DMS153 treated with DMSO at 0.1 percent for 48 hours (cell line): ENCODE data around the gene KRTAP9-6.
"Not testable (repeated sequence)": the region's sequence is repeated elsewhere in the genome, so short reads cannot be mapped to it uniquely, and the experiment has no call there.

Source experiments
- DNase-seq: peaks from one replicate; lab custom pipeline; 2025; ENCODE audit not compliant: unreplicated experiment; lab: John Stamatoyannopoulos, UW

Gene KRTAP9-6

DNA sequence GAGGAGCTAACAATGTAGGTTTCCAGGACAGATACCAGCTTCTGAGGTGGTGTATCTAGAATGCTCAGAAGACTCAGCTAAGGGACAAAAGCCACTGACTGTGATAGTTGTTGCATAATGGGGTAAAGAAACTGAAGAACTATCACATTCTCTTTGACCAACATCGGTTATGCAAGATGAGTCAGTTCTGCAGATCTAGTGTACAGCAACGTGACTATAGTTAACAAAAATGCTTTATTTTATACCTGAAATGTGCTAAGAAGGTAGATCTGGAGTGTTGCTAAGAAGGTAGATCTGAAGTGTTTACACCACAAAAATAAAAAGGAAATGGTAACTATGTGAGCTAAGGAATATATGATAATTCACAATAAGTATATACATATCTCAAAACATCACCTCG lies 2.5 kb downstream of the KRTAP9-6 start:
- no peak for DNase-seq

- not testable (repeated sequence) for DNase-seq
Observed at GRCh38 chr17:41271323-41271722, 6.1 kb downstream of the KRTAP9-6 start.

- DNase-seq, result no peak
Observed at GRCh38 chr17:41271858-41272257, 6.7 kb downstream of the KRTAP9-6 start.

DNA sequence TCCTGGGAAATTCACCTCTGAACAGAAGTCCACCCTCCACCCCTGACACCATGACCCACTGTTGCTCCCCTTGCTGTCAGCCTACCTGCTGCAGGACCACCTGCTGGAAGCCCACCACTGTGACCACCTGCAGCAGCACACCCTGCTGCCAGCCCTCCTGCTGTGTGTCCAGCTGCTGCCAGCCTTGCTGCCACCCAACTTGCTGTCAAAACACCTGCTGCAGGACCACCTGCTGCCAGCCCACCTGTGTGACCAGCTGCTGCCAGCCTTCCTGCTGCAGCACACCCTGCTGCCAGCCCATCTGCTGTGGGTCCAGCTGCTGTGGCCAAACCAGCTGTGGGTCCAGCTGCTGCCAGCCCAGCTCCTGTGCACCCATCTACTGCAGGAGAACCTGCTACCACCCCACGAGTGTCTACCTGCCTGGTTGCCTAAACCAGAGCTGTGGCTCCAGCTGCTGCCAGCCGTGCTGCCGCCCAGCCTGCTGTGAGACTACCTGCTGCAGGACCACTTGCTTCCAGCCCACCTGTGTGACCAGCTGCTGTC lies 10.5 kb downstream of the KRTAP9-6 start, which contains the start of gene KRTAP9-7:
Gene KRTAP9-7 (plus strand): TSS at position 51 of the 543 bp plus-strand sequence. CDS start 0 bp downstream, at position 51.
- not testable (repeated sequence) for DNase-seq

- no peak for DNase-seq
Observed at GRCh38 chr17:41278176-41278955, 13.2 kb downstream of the KRTAP9-6 start.

GRCh38 chr17:41284043-41284442 lies 18.9 kb downstream of the KRTAP9-6 start:
- DNase-seq, result no peak

DNA sequence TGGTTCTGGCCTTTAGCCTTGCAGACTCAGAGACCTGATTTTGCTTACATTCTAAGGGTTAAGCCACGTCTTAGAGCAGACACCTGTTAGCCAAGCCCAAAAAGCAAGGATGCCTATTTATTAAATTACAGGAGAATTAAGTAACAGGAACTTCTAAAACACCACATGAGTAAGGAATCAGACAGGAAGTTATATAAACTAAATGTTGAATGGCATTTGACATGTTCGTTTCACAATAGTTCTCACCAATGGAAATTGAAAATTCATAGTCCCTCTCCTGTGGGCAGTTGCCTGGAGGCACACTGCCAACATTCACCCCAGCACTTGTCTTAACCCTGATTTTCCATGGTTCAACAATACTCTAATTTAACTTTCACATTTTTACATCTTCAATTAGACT lies 19.4 kb downstream of the KRTAP9-6 start:
- no peak for DNase-seq

GRCh38 chr17:41287050-41287449 lies 21.9 kb downstream of the KRTAP9-6 start:
- DNase-seq, result no peak

GRCh38 chr17:41294016-41294415 lies 28.8 kb downstream of the KRTAP9-6 start:
- DNase-seq, result no peak

DNA sequence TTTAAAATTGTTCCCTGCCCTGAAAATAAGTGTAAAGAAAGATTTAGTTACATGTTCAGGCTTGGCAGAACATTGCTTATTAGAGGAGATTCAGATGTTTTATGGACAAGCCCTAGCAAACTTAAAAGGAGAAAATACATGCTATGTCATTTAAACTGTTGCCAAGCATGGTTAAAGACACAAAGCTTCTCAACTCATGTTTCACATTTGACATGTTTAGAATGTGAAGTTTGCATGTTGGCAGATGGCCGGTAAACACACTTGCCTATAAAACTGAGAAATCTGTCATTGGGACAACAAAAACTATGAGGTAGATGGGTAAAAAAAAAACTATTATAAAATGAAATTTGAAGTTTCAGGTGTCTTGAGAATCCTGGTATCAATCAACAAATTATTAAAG lies 31.7 kb downstream of the KRTAP9-6 start:
- no peak for DNase-seq

GRCh38 chr17:41298458-41299135 lies 33.4 kb downstream of the KRTAP9-6 start:
- DNase-seq, result no peak

DNA sequence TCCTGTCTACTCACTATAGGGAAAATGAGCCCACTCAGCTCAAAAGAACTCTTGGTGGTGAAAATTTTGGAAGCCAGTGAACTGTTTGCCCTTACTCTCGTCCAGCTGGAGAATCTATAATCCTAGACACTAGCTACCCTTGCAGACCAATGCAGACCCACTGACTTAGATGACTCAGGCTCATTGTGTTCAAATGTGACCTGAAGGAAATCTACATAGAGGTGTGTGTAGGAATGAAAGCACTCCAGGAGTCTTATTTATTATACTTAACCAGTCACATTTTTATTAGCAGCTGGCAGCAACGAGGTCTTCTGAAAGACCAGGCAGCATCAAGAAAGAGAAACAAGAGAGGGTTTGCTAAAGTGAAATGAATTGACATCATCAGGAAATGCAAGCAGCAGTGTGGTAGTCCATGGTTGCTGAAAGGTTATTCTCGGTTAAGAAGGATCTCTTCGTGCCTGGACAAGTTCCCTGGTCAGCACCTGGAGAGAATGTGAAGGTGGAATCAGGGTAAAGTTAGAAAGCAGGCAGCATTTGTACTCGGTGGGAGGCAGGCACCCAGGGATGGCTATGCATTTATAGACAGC lies 36.1 kb downstream of the KRTAP9-6 start:
- DNase-seq, result no peak

DNA sequence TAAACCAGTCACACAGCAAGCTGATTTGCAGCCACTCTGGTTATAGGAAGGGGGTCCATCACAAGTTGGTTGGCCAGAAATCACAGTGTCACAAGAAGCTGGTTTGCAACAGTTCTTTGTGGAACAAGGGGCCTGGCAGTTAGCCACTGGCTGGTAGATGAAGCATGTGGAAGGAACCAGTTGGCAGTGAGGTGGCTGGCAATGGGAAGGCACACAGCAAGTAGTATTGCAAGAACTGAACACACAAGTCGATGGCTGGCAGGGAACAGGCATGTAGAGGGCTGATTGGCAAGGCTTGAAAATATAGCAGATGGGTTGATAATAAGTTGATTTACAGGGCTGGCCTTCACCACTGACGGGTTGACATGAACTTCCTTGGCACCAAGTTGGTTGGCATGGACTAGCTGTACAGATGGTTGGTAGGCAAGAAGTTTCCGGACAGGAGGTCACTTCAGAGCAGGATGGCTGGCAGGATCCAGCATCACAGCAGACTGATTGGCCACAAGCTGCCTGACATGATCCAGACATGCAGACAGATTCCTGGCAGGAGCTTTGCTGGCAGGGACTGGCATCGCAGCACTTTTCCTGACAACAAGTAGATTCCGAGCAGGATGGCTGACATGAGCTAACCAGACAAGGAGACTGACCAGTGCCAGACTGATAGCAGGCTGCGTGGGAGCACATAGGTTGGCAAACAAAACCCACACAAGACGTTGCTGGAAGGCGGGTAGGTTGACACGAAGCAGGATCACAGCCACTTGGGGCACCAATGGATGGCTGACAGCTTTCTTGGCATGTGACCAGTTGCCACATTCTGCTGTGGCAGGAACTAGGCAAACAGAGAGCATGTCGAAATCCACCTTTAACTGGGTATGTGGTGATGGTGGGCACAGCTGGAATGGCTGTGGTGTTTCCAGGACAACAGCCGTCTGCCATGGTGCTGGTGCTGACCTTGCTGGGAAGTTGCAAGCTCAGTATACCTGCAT lies 37.0 kb downstream of the KRTAP9-6 start, which contains the start of gene KRTAP29-1:
Gene KRTAP29-1 (minus strand): TSS at position 936 of the 986 bp plus-strand sequence. CDS start 0 bp downstream, at position 936.
- no peak for DNase-seq

- DNase-seq, result no peak
Observed at GRCh38 chr17:41302981-41303380, 37.8 kb downstream of the KRTAP9-6 start.

DNA sequence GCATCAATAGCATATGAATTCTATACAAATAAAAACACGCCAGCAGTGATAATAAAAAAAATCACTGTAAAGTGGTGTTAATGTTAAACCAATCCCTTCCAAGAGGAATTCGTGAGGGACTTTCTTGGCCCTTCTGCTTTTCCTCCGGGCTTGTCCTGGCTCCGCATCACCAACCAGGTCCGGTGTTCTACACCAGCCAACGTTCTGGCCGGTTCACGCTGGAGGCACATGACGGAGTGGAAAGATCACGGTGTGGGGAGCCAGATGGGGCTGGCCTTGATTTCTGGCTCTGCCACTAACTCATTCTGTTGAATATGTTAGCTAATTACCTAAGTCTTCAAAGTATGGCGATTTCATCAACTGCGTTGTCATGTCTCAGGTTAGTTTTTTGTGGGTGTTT lies 38.9 kb downstream of the KRTAP9-6 start:
- DNase-seq, result no peak

DNA sequence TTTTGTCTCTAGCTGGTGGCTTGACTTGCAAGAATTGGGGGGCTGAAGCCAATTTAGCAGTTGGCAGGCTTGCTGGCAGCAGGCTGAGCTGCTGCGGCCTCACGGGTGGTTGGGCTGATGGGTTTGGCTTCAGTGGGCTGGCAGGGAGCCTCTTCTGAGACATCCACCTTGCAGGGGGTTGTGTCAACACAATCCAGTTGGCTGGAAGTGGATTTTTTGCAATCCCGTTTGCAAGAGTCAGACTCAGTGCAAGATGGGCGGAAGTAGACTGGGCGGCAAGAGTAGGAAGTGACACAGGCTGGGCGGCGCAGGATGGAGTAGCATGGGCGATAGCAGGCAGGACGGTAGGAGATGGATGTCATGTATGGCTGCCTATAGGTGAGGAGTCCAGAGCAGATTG lies 42.5 kb downstream of the KRTAP9-6 start:
- DNase-seq, result no peak

GRCh38 chr17:41308251-41308917 lies 43.2 kb downstream of the KRTAP9-6 start:
- peak; percentile 27 for DNase-seq

DNA sequence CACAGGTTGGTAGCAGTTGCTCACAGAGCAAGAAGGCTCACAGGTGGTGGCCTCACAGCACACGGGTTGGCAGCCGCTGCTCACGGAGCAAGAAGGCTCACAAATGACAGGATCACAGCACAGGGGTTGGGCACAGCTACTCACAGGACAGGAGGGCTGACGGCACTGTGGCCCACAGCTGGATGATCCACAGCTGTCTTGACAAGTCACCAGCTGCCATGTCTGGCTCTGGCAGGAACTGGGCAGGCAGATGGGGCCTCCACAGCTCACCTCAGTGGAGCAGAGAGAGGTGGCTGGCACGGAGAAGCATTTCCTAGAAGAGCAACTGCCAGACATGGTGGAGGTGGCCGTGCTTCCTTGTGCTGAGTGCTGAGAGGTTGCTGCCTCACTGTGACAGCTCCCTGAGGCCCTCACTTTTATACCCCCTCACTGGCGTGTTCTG lies 43.8 kb downstream of the KRTAP9-6 start, which contains the start of gene KRTAP16-1:
Gene KRTAP16-1 (minus strand): TSS at position 392 of the 442 bp plus-strand sequence. CDS start 56 bp downstream, at position 336.
- DNase-seq, result no peak

DNA sequence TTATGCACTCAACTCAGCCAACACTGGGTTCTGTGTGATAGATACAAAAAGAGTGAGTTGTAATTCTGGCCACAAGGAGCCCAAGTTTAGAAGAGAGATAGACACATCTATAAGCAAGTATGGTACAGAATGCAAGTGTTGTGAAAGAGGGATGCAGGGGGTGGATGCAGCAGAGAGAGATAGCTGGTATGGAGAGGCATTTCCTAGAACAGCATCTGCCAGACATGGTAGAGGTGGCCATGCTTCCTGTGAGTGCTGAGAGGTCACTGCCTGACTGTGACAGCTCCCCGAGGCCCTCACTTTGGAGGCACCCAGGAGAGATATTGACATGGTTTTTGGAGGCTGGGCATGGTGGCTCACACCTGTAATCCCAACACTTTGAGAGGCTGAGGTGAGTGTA lies 45.9 kb downstream of the KRTAP9-6 start:
- DNase-seq, result no peak
